ENCODE measurements around the gene SYT7.
A peak's percentile ranks its signal among the peaks of the same experiment; 100 is the strongest.

SYT7 gene

DNA sequence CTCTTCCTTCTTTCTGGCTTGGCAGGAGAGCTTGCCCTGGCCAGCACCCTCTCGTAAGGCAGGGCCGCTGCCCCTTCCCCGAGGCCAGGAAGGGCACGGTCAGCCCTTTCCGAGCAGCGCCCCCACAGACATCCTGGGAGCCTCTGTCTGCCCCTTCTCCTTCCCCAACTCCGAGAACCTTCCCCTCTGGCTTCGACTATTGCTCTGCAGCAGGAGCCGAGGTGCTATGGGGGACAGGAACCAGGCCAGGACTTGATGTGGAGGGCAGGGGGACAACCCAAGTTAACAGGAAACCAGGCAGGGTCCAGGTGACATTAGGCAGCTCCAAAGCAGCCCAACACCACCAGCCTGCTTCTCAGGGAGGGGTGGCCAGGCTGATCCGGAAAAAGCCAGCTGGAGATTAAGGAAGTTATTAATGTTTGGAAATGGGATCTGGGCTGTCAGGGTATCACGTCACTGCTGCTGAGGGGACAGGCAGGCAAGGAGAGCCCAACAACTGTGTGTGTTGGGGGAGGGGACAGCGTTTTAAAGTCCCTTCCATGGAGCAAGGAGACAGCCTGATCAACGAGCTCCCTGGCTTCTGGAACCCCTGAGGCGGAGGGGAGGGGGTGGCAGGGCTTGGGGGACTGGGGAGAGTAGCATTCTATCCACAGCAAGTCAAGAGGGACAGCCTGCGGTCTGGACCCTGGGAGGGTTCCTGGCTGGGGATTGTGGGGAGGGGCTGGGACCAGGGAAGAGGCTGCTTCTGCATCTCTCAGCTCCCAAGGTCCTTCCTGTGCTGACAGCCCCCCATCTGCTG lies 27.3 kb downstream of the SYT7 start:
- no peak for DNase-seq (ENCODE audit: low spot score)

DNA sequence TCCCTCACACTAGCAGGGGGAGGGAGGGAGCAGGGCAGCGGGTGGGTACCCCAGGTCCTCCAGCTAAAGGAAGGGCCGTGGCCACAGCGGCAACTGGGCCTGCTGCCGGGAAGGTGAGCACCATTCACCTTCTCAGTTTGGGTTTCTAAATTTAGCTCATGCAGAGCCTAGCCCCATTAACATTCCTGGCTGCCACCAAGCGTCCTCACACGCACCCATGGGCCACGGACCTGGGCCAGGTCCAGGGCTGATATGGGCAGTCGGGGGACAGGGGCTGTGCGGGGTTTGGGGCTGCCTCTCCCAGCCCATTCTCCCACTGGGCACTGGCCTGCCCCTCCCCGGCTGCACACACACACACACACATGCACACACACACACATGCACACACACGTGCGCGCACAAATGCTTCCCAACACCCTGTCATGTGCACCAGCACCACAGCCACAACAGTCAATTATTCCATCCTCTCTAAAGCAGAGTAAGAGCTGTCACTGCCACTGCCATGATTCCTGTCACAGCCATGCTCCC lies 28.7 kb downstream of the SYT7 start:
- no peak for DNase-seq (ENCODE audit: low spot score)

DNA sequence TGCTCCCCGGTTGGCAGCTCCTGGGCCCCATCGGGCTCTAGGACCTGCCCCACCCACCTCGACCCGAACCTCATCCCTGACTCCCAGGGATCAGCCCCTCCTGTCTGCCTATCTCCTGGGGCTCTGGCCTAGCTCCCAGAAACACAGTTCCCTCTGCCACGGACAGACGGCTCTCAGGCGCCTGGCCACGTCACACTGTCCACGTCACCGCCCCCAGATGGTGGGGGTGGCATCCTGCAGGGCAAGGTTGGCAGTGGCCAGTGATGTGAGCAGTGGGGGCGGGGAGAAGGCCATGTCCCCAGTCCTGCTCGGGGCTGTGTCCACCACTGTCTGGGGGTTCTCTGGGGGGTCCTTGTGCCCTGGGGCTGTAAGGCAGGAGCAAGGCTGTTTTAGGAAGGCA lies 29.2 kb downstream of the SYT7 start:
- DNase-seq (ENCODE audit: low spot score): peak; percentile 42

DNA sequence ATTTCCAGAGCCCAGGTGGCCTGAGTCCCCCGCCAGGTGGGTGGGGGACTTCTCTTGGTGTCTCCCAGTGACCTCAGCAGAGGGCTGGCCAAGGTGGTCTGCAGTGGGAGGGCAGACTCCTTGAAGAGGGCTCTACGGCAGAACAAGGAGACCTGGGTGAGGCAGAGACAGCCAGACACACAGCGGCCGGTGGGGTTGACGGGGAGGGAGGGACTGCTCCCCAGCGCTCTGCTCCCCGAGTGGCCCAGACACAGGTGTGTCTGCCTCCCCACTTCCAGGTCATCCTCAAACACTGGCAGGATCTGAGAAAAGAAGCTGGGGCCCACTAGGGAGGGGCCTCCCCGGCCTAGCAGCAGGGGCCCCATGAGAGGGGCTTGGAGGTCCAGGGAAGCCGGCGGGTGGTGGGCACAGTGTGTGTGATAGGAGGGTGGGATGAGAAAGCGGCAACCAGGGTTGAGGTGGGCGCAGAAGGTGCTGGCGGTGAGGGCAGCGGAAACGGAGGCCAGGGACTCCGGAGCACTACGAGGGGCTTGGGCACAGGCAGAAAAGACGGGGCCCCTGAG lies 30.1 kb downstream of the SYT7 start:
- no peak for DNase-seq (ENCODE audit: low spot score)

DNA sequence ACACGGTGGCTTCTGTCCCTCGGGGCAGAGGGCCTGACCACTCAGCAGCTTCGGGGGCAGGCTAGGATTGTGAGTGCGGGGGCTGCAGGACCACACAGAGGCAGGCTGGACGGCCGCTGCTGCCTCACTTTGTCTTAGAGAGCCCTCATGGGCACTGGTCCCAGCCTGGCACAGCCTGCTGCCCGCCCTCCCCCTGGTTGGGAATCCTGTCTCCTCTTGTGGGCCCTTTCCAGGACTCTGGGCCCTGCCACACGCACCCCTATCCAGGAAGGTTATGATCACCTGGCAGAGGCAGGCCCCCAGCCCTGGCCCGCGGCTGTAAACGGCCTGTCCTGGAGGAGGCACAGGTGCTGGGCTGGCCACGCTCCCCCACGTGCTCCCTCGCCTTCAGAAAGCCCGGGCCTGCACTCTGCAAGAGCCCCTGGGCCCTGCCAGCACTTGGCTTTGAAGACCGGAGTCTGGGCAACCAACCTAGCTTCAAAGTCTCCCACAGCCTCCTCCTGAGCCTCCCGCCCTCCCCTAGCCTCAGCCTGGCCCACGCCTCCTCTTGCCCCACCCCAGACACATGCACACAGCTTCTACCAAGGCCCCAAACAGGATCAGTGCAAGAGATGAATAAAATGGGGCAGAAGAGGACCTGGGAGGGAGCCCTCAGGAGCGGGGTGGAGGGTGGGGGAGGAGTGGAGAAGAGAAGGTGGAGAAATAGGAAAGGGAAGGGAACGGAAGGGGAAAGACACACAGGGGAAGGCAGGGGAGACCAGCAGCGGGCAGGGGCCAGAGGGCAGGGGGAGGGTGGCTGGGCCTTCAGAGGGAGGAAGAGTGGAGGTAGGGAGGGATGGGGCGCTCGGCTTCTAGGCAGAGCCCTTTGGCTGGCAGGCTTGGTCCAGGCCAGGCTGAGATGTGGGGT lies 31.0 kb downstream of the SYT7 start:
- DNase-seq (ENCODE audit: low spot score): no peak

DNA sequence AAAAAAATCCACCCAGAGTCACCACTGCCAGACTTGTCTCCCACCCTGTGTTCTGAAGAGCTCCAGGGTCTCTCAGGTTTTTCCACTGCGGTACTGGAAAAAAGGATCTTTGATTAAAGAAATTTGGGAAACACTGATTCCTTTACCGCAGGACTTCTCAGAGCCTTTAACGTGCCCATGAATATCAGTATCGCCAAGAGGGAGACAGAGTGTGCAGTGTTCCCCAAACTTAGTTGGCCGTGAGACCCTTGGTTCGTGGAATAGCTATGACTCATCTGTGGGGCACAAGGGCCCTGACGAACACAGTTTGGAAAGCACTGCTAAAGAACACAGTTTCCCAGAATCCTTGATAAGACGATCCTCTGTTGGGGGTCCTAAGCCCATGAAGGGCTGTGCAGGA lies 31.7 kb downstream of the SYT7 start:
- no peak for DNase-seq (ENCODE audit: low spot score)

DNA sequence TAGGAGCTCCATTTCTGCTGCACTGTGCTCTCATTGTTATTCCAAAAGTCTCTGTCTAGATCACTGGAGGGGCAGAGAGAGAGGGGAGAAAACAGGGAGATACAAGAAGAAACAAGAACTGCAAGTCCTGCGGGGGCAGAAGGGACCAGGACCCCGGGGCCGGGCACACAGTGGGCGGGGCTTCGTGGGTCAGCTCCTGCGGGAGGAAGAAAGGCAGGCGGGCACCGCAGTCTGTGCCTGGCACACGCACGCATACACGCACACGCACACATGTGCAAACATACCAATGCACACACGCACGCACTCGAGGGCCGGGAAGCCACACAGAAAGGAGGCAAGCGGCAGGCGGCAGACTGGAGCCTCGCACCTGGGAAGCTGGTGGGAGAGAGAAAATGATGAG lies 33.6 kb downstream of the SYT7 start:
- no peak for DNase-seq (ENCODE audit: low spot score)

DNA sequence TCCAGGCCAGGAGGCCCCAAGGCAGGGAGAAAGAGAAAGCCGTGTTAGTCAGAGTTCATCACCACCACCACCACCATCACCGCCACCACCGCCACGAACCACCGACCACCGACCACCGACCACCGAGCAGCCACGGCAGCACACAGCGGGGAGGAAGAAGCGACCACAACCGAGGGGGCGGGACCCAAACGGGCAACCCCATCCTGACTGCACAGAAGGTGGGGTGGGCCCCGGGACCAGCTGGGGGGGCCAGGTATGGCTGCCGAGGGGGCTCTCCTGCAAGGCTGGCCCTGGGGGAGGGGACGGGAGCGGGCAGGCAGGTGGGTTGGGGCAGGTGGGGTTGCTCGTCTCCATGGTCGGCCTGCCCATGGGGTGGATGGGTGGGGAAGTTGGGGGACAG lies 34.2 kb downstream of the SYT7 start:
- no peak for DNase-seq (ENCODE audit: low spot score)

DNA sequence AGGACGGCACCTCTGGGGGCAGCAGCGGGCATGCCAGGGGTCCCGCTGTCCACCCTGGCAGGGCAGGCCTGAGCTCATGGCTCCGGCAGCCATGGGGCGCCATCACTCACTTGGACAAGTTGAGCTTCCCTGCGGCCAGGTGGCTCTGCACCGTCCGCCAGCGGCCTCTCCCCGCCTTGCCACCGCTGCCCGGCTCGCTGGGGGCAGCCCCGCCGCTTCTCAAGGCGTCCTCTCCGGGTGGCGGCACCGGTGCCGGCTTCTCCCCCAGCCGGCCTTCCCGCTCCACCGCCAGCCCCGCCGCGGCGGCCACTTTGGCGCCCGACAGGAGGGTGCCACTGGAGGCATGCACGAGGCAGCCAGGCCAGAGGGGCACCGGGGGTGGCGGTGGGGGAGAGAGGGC lies 35.0 kb downstream of the SYT7 start:
- DNase-seq (ENCODE audit: low spot score): no peak

DNA sequence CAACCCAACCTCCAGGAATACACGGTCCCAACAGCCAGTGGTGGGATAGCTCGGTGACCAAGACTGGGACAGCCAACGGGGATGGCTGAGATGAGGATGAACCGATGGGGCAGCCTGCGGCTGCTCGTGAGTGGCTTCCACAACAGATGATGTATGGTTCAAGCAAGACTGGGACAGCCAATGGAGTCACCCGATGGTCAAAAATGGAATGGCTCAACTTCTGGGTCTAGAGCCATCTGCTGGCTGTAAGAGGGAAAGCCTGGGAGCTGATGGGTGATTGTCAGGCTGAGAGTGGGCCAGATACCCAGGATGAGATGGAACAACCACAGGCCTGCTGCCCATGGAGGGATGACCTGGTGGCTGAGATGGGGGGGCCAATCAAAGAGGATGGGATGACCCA lies 35.5 kb downstream of the SYT7 start:
- no peak for DNase-seq (ENCODE audit: low spot score)

DNA sequence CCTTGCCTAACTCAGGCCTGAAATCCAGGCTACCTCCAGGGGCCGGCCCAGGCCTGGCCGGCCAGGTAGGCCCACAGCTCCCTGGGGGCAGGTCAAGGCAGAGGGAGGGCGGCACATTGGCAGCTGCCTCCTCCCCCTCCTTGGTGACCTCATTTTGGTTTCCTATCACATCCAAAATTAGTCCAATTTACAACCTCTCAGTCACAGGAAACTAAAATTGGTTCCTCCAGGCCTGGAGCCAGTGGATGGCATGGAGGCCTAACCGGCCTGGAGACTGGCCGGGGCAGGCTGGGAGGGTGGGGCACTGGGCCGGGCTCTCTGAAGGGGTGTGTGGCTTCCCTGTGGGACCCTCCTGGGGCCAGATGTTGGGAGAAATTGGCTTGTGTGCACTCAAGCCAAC lies 36.4 kb downstream of the SYT7 start:
- no peak for DNase-seq (ENCODE audit: low spot score)

DNA sequence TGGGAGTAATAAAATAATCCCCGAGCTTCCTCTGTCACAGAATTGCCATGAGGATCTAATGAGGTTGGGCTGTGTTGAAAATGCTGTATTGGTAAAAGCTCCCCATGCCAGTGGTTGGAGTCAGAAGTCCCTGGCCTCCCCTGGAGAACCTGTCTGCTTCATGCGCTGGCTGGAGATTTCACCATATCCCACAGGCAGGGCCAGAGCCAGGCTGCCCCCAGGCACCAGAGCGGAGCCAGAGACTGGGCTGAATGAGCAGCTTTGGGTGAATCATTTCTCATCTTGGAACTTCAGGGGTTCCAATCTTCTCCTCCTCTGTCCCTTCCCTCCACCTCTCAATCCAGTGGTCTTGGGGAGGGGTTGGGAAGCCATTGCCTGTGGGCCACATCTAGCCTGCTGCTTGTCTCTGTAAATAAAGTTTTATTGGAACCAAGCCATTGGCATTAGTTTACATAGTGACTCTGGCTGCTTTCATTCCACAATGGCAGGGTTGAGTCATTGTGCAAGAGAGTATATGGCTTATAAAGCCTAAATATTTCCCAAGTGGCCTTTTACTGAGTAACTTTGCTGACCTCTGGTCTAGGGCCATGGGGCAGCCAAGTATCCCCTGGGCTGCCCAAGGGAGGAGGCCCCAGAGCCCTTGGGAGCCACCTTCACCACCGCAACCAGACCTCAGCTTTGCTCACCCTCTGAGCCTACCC lies 37.1 kb downstream of the SYT7 start:
- DNase-seq (ENCODE audit: low spot score): peak; percentile 42

DNA sequence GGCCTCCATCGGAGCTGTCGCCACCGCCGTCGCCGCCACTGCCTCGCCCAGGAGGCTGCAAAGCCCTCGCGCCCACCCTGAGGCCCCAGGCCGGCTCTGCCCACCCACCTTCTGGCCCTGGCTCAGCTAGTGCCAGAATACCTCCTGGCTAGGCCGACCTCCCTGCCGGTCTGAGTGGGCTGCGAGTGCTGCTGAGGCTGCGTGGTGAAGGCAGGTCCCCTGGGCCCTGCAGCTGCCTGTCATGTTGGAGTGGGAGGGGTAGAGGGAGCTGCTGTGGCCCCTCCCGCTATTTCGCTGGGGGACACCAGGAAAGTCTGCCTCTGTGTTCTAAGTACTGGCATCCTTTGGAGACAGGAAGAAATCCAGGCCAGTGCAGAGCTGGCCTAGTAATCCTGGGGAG lies 38.2 kb downstream of the SYT7 start:
- DNase-seq (ENCODE audit: low spot score): no peak

DNA sequence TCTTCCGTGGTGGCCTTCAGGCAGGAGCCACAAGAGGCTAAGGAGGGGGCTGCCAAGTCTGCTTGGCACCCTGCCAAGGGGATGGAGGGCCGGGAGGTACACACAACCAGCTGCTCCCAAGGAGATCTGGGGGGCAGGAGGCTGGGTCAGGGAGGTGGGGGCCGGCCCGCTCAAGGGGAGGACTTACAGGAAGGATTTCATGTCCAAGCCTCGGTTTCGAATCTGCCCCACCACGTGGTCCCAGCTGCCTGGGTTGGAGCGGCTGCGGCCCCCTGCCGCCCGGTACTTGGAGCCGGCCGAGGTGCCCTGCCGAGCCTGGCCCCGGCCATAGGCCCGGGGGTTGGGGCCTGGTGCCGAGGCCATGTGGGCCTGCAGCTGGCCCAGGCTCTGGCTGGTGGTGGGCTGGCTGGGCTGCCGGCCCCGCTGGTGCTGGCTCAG lies 38.8 kb downstream of the SYT7 start:
- no peak for DNase-seq (ENCODE audit: low spot score)

DNA sequence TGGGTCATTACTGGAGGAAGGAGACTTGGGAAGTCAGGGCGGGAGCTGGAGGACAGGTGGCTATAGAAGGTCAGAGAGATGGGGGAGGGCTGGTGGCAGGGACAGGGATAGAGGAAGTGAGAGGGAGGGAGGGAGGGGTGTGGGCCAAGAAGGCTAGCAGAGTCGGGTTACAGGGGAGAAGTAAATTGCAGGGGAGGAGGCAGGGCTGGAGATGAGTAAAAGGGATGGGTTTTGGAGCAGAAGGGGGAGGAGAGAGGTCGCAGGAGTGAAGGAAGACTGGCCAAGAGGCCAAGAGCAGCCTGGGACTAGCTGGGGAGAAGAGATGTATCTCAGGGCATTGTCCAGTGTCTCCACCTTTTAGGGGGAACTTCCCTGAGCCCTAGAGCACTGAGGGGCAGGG lies 39.3 kb downstream of the SYT7 start:
- DNase-seq (ENCODE audit: low spot score): peak; percentile 41

DNA sequence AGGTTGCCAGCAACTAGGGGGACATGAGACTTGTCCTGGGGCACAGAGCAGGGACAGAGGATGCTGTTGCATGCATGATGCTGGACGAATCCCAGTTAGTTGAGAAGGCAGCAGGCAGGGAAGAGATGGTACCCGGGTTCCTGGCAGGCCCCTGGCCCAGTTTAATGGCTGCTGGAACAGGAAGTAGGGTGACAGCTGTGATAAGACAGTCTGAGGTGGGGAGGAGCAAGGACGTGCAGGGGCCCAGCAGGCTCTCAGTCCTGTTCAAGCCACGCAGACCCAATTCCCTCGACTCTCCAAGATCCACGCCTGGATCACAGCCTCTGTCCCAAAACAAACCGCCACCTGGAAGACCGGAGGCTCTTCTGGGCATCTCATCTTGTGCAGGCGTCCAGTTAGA lies 40.3 kb downstream of the SYT7 start:
- DNase-seq (ENCODE audit: low spot score): no peak

DNA sequence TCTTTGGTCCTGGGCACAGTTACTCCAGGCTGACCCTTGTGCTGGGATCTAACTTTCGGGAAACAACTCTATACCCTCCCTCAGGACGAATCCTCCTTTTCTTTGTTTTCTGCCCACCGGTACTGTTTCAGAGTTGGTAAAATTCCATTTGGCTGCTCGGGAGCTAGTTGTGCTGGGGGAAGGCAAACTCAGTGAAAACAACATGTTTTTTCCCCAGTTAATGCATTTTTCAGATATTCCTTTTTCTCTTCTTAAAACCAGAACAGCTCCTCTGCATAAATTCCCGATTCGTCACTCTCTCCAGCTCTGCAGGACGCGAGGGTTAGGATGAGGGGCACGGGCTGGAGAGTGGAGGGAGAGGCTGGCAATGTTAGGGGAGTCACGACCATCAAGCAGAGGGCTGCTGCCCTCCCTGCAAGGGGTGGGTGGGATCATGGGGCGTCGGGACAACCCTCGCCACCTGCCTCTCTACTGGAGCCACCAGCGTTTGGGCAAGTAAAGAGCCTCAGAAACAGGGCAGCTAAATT lies 41.0 kb downstream of the SYT7 start:
- DNase-seq (ENCODE audit: low spot score): no peak

DNA sequence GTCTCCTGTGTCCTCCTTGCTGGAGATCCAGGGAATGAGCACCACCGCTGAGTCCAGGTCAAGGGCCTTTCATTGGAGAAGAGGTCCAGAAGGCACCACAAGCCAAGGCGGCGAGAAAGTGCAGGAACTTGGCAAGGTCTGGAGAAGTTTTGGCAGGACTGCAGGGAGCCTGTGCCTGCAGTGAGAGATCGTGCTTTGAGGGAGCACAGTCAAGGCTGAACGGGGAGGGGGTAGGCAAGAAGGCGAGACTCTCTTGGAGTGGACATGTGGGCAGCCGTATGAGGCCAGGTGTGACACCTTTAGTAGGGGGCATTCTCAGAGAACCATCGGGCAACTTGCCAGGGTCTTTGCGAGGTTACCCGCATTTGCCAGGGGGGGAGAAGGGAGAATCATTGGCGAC lies 41.9 kb downstream of the SYT7 start:
- no peak for DNase-seq (ENCODE audit: low spot score)

DNA sequence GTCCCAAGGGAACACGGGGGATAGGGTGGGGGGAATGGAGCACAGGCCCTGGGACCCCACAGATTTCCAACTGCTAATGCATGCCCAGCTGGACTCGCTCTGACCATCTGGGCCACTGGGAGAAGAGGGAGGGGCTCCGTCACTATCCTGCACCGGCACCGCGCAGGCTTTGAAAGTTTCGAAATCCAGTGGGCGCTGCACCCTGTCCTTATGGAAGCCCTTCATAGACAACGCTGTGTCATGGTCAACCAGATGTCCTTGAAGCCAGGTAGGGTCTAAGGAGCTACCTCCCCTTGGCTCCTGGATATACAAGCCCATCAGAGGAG lies 42.3 kb downstream of the SYT7 start:
- no peak for DNase-seq (ENCODE audit: low spot score)

DNA sequence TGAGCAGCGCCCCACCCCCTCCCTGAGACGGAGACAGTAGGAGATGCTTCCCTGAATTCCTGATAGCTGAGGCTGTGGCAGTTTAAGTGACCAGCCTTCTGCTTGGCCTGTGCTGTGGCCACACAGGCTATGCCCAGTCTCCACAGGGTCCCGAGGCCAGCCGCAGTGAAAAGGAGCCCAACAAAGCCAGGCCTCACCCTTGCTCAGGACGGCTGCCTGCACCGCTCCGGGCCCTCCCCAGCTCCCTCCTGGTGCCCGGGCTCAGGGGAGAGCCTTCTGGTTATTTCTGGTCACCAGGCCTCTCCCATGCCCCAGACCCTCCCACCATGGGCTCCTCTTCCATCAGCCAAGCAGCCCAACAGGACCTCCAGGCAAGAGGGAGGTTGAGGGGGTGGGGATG lies 43.5 kb downstream of the SYT7 start:
- DNase-seq (ENCODE audit: low spot score): no peak

DNA sequence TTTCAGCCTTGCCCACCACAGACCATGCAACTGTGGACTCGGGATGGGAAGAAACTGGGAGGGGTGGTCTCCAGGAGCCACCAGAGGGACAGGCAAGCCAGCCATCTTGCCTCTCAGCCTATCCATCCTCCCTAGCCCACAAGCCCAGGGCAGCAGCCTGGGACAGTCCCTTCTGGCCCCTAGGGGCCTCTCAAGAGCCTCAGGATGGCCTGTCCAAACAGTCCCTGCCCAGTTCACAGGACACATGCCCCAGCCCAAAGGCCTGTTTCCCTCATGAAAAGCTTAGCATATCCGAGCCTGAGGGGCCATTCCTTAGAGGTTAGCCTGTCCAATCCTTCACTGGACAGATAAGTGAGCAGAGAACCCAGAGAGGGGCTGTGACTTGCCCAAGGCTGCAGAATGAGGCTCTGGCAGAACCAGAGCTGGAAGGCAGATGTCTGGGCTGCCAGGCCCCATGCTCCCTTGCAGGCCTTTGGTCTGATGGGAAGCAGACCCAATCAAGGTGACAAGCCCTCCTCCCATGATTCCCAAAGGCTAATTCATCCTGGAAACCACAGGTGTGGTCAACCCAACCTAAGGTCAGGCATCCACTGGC lies 44.1 kb downstream of the SYT7 start:
- DNase-seq (ENCODE audit: low spot score): no peak
